ENCODE data around the gene PLXNA2. TPM values are rescaled to one million over a fixed set of nuclear protein-coding genes. Genes with fewer than 3 reads are reported as not detected.

The PLXNA2 gene
- total RNA-seq, 1 experiment from 2014 or later: 0.89 TPM

DNA sequence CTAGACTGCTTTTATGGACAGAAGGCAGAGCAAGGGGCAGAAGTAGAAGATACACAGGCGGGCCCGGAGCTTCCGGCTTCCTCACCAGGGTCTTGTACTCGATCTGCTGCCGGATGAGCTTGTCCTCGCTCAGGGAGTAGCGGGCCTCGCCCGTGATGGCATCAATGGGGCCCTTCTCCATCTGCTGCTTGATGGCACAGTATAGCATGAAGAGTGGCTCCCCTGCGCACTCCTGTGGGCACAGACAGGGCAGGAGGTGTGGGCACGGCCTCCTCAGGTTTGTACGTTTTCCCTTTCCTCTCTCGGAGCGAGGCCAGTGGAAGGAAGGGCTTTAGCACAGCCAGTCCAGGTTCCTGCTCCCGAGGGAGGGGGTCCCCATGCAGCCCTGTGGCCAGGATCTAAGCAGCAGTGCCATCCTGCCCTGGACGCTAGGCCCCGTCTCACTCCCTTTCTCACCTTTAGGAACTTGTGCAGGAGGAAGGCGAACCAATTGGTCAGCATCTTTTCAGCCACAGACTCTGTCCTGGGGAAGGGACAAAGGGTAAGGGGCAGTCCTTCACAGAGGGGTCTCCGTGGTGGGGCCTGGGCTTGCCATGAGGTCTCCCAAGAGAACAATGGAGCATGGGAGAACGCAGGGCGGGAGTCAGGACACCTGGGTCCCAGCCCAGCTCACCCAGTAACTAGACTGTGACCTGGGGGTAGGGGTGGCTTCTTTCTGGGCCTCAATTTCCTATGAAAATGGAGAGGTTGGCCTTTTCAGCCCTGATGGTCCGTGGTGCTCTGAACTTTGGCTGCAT, 204.4 kb downstream of the PLXNA2 start:
- DNase-seq (ENCODE audit: low read depth, low spot score) (no peak), ATAC-seq (no peak)
- Histone ChIP-seq H3K4me2 (ENCODE audit: low read length) (no peak overlapping the region), H3K9ac (ENCODE audit: low read length) (no peak overlapping the region), H3K79me2 (ENCODE audit: insufficient read depth, low read length) (no peaks in the 10 kb centered on the region), H2AFZ (ENCODE audit: low read depth, low read length, poor library complexity, severe bottlenecking) (no peak overlapping the region), H3K9me3 (ENCODE audit: control insufficient read depth in 1 of 2, insufficient read depth in 1 of 2, low read depth in 1 of 2, low read length in 2 of 2) (no peaks in the 10 kb centered on the region), H3K27ac (ENCODE audit: low read depth, low read length) (no peak overlapping the region), H3K4me1 (ENCODE audit: control insufficient read depth in 1 of 2, insufficient read depth in 2 of 2, low read length in 2 of 2) (no peaks in the 10 kb centered on the region), H4K20me1 (ENCODE audit: insufficient read depth) (no peaks in the 10 kb centered on the region), H3K27me3 (ENCODE audit: insufficient read depth, low read length) (no peaks in the 10 kb centered on the region; the same call in none of the 2 replicates), H3K36me3 (ENCODE audit: control insufficient read depth in 1 of 2, insufficient read depth in 2 of 2, low read length in 2 of 2) (no peaks in the 10 kb centered on the region), H3K9me2 (ENCODE audit: insufficient read depth) (no peaks in the 10 kb centered on the region), H3K4me3 (replicated peaks in 1 of 2; ENCODE audit: low read depth in 1 of 2, low read length in 2 of 2) (no peak overlapping the region)
- intact Hi-C loops (cut with micrococcal nuclease): loop anchor here (5.0 kb wide), 1 partner anchor 208 kb away; no protein-coding TSS in a partner anchor
- TF ChIP-seq, protein P1, sequence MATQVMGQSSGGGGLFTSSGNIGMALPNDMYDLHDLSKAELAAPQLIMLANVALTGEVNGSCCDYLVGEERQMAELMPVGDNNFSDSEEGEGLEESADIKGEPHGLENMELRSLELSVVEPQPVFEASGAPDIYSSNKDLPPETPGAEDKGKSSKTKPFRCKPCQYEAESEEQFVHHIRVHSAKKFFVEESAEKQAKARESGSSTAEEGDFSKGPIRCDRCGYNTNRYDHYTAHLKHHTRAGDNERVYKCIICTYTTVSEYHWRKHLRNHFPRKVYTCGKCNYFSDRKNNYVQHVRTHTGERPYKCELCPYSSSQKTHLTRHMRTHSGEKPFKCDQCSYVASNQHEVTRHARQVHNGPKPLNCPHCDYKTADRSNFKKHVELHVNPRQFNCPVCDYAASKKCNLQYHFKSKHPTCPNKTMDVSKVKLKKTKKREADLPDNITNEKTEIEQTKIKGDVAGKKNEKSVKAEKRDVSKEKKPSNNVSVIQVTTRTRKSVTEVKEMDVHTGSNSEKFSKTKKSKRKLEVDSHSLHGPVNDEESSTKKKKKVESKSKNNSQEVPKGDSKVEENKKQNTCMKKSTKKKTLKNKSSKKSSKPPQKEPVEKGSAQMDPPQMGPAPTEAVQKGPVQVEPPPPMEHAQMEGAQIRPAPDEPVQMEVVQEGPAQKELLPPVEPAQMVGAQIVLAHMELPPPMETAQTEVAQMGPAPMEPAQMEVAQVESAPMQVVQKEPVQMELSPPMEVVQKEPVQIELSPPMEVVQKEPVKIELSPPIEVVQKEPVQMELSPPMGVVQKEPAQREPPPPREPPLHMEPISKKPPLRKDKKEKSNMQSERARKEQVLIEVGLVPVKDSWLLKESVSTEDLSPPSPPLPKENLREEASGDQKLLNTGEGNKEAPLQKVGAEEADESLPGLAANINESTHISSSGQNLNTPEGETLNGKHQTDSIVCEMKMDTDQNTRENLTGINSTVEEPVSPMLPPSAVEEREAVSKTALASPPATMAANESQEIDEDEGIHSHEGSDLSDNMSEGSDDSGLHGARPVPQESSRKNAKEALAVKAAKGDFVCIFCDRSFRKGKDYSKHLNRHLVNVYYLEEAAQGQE (IDR thresholded peaks at IDR 0.05; ENCODE audit: low read depth): no peak
- TF ChIP-seq EGR1 (IDR thresholded peaks at IDR 0.05; ENCODE audit: low read depth): no peak
- TF ChIP-seq POLR2AphosphoS5 (IDR thresholded peaks at IDR 0.05; ENCODE audit: low read depth, low read length): no peak
- ChIA-PET POLR2A (no interaction called here), CTCF (interaction anchor here (4.1 kb wide), 1 partner anchor 18 kb away, joined by 13 read pairs; no protein-coding TSS in a partner anchor), RAD21 (ENCODE audit: low non-redundant PET in 1 of 2, low total read pairs in 2 of 2, uncharacterized antibody in 2 of 2, unreplicated experiment in 2 of 2) (no interaction called here)
- BruUV-seq (replicated peaks): no TSS peak

DNA sequence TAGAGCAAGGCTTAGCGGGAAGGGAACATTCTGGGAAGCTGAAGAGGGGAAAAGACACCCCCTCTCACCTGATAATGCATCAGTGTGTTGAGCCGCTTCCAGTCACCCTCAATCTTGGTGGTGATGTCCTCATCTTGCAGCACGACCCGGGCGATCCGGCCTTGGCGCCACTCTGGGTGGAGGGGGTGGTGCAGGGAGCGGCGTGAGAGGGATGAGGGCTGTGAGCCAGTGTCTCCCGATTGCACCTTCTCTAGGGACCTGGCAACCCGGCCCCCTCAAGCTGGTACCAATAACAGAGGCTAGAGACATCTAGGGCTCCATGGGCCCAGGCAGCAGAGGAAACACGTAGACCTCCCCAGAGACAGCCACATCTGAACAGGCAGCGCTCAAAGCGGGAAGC, 205.9 kb downstream of the PLXNA2 start:
- no peaks in the 10 kb centered on the region; the same call in none of the 2 replicates for H3K27me3 ChIP-seq (ENCODE audit: insufficient read depth, low read length)
- no peaks in the 10 kb centered on the region for H4K20me1 ChIP-seq (ENCODE audit: insufficient read depth)
- CTCF ChIA-PET: no interaction called here
- H3K4me1 ChIP-seq (ENCODE audit: control insufficient read depth in 1 of 2, insufficient read depth in 2 of 2, low read length in 2 of 2): no peaks in the 10 kb centered on the region
- TF ChIP-seq SRF (IDR thresholded peaks at IDR 0.05; ENCODE audit: low read depth) (no peak), EZH2phosphoT487 (IDR thresholded peaks at IDR 0.05; ENCODE audit: borderline replicate concordance) (no peak), JUND (IDR thresholded peaks at IDR 0.05) (no peak), EGR1 (IDR thresholded peaks at IDR 0.05; ENCODE audit: low read depth) (no peak)
- H3K27ac ChIP-seq (ENCODE audit: low read depth, low read length): no peak overlapping the region
- H3K9me3 ChIP-seq (ENCODE audit: control insufficient read depth in 1 of 2, insufficient read depth in 1 of 2, low read depth in 1 of 2, low read length in 2 of 2): no peaks in the 10 kb centered on the region
- H3K4me2 ChIP-seq (ENCODE audit: low read length): no peak overlapping the region
- no peak for DNase-seq (ENCODE audit: low read depth, low spot score)
- H3K9me2 ChIP-seq (ENCODE audit: insufficient read depth): no peaks in the 10 kb centered on the region
- POLR2A ChIA-PET: no interaction called here
- H3K79me2 ChIP-seq (ENCODE audit: insufficient read depth, low read length): no peaks in the 10 kb centered on the region
- H3K9ac ChIP-seq (ENCODE audit: low read length): no peak overlapping the region
- RAD21 ChIA-PET (ENCODE audit: low non-redundant PET in 1 of 2, low total read pairs in 2 of 2, uncharacterized antibody in 2 of 2, unreplicated experiment in 2 of 2): no interaction called here
- no TSS peak for BruUV-seq (replicated peaks)
- ATAC-seq: no peak
- intact Hi-C loops (cut with micrococcal nuclease): loop anchor here (5.0 kb wide), 1 partner anchor 209 kb away; no protein-coding TSS in a partner anchor
- no peak overlapping the region for H2AFZ ChIP-seq (ENCODE audit: low read depth, low read length, poor library complexity, severe bottlenecking)
- no peak overlapping the region for H3K4me3 ChIP-seq (replicated peaks in 1 of 2; ENCODE audit: low read depth in 1 of 2, low read length in 2 of 2)
- no peaks in the 10 kb centered on the region for H3K36me3 ChIP-seq (ENCODE audit: control insufficient read depth in 1 of 2, insufficient read depth in 2 of 2, low read length in 2 of 2)

All from HCT116 (cell line).